K562 (cell line): Measurements from ENCODE around the gene NES. TPM values are rescaled to one million over a fixed set of nuclear protein-coding genes. Genes with fewer than 3 reads are reported as not detected.

ENCODE experiments used
- BCOR ChIP-seq: fragments of 450-650 bp; IDR thresholded peaks from 2 replicates; pipeline ENCODE4 v1.6.1; 2016
- CBX1 ChIP-seq: sonication (generic); IDR thresholded peaks from 2 replicates; pipeline ENCODE4 v1.6.1; 2016; ENCODE audit warnings: antibody characterized with exemption, low read depth, mild to moderate bottlenecking
- GTF2A2 ChIP-seq: IDR thresholded peaks from 2 replicates; pipeline ENCODE4 v1.6.1; 2016; ENCODE audit warnings: mild to moderate bottlenecking, missing genetic modification characterization, missing compliant biosample characterization
- HDAC8 ChIP-seq: fragments of 450-650 bp; IDR thresholded peaks from 2 replicates; pipeline ENCODE4 v1.6.1; 2016; ENCODE audit warnings: mild to moderate bottlenecking, missing genetic modification characterization, moderate library complexity, missing compliant biosample characterization
- MCM5 ChIP-seq: fragments of 450-650 bp; IDR thresholded peaks from 2 replicates; pipeline ENCODE4 v1.6.1; 2016; ENCODE audit warnings: low read depth
- MXI1 ChIP-seq: IDR thresholded peaks from 2 replicates; pipeline ENCODE4 v1.6.1; 2011; ENCODE audit warnings: low read depth, mild to moderate bottlenecking, improper control_type of control experiment, low read length
- NONO ChIP-seq, 2 experiments: fragments of 200-400 bp in 1 of 2; fragments of 450-650 bp in 1 of 2; formaldehyde crosslinking in 1 of 2; IDR thresholded peaks; 2 replicates each; pipeline ENCODE4 v1.6.1; 2017; ENCODE audit warnings: low read depth in 2 of 2, mild to moderate bottlenecking in 2 of 2, moderate library complexity in 2 of 2, low read length in 1 of 2
- PYGO2 ChIP-seq: fragments of 450-650 bp; IDR thresholded peaks from 2 replicates; pipeline ENCODE4 v1.6.1; 2016; ENCODE audit warnings: mild to moderate bottlenecking, missing genetic modification characterization, moderate library complexity, missing compliant biosample characterization
- RCOR1 ChIP-seq, 2 experiments: IDR thresholded peaks; 2 replicates each; pipeline ENCODE4 v1.6.1; 2012; ENCODE audit warnings: low read depth in 2 of 2, low read length in 2 of 2, borderline replicate concordance in 1 of 2, improper control_type of control experiment in 1 of 2
- SMARCA5 ChIP-seq: fragments of 450-650 bp; IDR thresholded peaks from 2 replicates; pipeline ENCODE4 v1.6.1; 2016
- SREBF2 ChIP-seq: sonication (generic); formaldehyde crosslinking; IDR thresholded peaks from 2 replicates; pipeline ENCODE4 v1.4.0; 2020; ENCODE audit warnings: mild to moderate bottlenecking, missing genetic modification reagents
- TARDBP ChIP-seq: fragments of 450-650 bp; IDR thresholded peaks from 2 replicates; pipeline ENCODE4 v1.6.1; 2016
- YBX1 ChIP-seq: fragments of 450-650 bp; IDR thresholded peaks from 2 replicates; pipeline ENCODE4 v1.7.1; 2016; ENCODE audit warnings: mild to moderate bottlenecking
- ZNF408 ChIP-seq: fragments of 250-450 bp; sonication (Bioruptor Pico); IDR thresholded peaks from 2 replicates; pipeline ENCODE4 v1.4.0; 2020; ENCODE audit warnings: low read depth, mild to moderate bottlenecking, moderate library complexity
- ZNF41 ChIP-seq: fragments of 250-450 bp; sonication (Bioruptor Pico); conservative IDR thresholded peaks from 2 replicates; pipeline ENCODE4 v1.4.0; 2020; ENCODE audit warnings: mild to moderate bottlenecking
- ZNF780A ChIP-seq: fragments of 250-450 bp; sonication (Bioruptor Pico); IDR thresholded peaks from 2 replicates; pipeline ENCODE4 v1.5.0; 2021; ENCODE audit warnings: mild to moderate bottlenecking
- polyA plus RNA-seq, 8 experiments: library from polyadenylated mRNA; depleted of rRNA in 4 of 8; stranded (reverse) in 5 of 8; unstranded in 3 of 8; fragments of >200 nt; fragmentation: Nextera tagmentation in 2 of 8; fragmentation: Illumina TruSeq in 1 of 8; extraction: Ambion mirVana in 2 of 8; extraction: Trizol in 1 of 8; gene quantifications; 2 replicates each; pipeline versions ENCODE4 v1.2.1 to v1.2.3, GENCODE V29; 2011 to 2014; ENCODE audit warnings: inconsistent platforms in 1 of 8, missing spikeins in 1 of 8
- total RNA-seq, 7 experiments: library from RNA; depleted of rRNA in 6 of 7; stranded (reverse); fragments of >200 nt in 6 of 7; fragmentation: Illumina TruSeq in 2 of 7; extraction: Trizol in 2 of 7; gene quantifications; 2 replicates each; pipeline versions ENCODE4 v1.2.1 to v1.2.3, GENCODE V29; 2011 to 2021; ENCODE audit warnings: low replicate concordance in 1 of 7
- TF ChIP-seq, protein P1 (sequence below): IDR thresholded peaks from 2 replicates; pipeline ENCODE4 v1.6.1; 2011; ENCODE audit warnings: borderline replicate concordance, low read depth, mild to moderate bottlenecking, moderate library complexity, low read length; ENCODE audit not compliant: insufficient read depth, poor library complexity, severe bottlenecking
- TF ChIP-seq, protein P2 (sequence below): fragments of 250-450 bp; sonication (Bioruptor Pico); IDR thresholded peaks from 2 replicates; pipeline ENCODE4 v1.6.1; 2021; ENCODE audit warnings: mild to moderate bottlenecking
- TF ChIP-seq, protein P3 (sequence below): sonication (generic); formaldehyde crosslinking; IDR thresholded peaks from 2 replicates; pipeline ENCODE4 v1.8.0; 2022; ENCODE audit warnings: missing genetic modification reagents, mild to moderate bottlenecking, borderline replicate concordance
- TF ChIP-seq, protein P4 (sequence below): fragments of 450-650 bp; IDR thresholded peaks from 2 replicates; pipeline ENCODE4 v1.6.1; 2016; ENCODE audit warnings: missing biosample characterization, missing genetic modification characterization
- TF ChIP-seq, protein P5 (sequence below), 2 experiments: fragments of 450-650 bp; conservative IDR thresholded peaks; 2 replicates each; pipeline ENCODE4 v1.6.1; 2017; ENCODE audit warnings: mild to moderate bottlenecking in 2 of 2, moderate library complexity in 2 of 2

Gene NES
- total and polyA plus RNA-seq, 9 of the 15 experiments (the other 6 are each of a cell fraction or from before 2014, with no cell fraction given): 0.10 to 8.6 (median 4.2) TPM

DNA sequence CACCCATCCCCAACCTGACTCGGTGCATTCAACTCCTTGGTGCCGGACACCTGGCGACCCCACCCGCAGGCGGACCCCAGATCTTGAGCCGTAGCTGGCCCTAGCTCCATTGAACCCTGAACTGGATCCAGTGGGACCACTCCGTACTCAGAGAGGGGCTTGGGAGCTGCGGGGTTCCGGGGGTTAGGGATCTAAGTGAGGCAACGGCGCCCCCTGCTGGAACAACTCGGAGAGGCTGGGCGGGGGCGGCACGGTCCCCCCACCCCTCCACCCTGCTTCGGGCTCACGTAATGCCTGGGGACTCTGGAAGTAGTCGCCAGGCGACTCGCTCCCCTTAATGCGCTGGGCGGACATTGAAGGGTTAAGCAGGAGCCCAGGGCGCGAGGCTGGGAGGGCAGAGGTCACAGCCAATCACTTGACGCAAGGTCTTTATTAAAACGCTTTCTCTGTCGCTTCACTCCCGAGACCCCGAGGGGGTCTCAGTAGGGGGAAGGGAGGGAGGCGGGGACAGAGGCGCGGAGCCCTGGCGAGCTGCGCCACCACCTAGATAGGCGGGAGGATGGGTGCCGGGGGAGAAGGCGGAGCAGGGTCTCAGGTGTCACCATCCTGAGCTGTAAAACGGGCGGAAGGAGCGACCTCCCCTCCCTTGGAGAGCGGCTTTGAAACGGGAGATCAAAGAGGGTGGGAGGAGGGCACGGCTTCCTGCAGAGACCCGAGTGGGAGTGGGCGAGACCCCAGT is 28.9 kb upstream of the NES start (continued):
- TF ChIP-seq, protein P1, sequence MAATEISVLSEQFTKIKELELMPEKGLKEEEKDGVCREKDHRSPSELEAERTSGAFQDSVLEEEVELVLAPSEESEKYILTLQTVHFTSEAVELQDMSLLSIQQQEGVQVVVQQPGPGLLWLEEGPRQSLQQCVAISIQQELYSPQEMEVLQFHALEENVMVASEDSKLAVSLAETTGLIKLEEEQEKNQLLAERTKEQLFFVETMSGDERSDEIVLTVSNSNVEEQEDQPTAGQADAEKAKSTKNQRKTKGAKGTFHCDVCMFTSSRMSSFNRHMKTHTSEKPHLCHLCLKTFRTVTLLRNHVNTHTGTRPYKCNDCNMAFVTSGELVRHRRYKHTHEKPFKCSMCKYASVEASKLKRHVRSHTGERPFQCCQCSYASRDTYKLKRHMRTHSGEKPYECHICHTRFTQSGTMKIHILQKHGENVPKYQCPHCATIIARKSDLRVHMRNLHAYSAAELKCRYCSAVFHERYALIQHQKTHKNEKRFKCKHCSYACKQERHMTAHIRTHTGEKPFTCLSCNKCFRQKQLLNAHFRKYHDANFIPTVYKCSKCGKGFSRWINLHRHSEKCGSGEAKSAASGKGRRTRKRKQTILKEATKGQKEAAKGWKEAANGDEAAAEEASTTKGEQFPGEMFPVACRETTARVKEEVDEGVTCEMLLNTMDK: peak; percentile 66
- no peak for TF ChIP-seq ZNF408 (CRISPR knock-in tag)
- TF ChIP-seq TARDBP: 0 out of 2 replicates have a peak, but pooled peaks have one; percentile 27
- TF ChIP-seq BCOR: no peak
- no peak for TF ChIP-seq ZNF41
- TF ChIP-seq MCM5: no peak
- TF ChIP-seq CBX1: peak; percentile 44; the same call in 1 of the 2 replicates
- TF ChIP-seq HDAC8 (tag): no peak
- no peak for TF ChIP-seq NONO (IDR thresholded peaks at IDR 0.05; ENCODE audit: low read depth in 2 of 2, low read length in 1 of 2)
- TF ChIP-seq, protein P2, sequence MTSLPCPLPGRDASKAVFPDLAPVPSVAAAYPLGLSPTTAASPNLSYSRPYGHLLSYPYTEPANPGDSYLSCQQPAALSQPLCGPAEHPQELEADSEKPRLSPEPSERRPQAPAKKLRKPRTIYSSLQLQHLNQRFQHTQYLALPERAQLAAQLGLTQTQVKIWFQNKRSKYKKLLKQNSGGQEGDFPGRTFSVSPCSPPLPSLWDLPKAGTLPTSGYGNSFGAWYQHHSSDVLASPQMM: no peak
- no peak for TF ChIP-seq SREBF2
- TF ChIP-seq RCOR1 (IDR thresholded peaks at IDR 0.05; ENCODE audit: borderline replicate concordance in 1 of 2, low read depth in 2 of 2, low read length in 2 of 2): no peak
- no peak for TF ChIP-seq GTF2A2 (tag)
- TF ChIP-seq, protein P3, sequence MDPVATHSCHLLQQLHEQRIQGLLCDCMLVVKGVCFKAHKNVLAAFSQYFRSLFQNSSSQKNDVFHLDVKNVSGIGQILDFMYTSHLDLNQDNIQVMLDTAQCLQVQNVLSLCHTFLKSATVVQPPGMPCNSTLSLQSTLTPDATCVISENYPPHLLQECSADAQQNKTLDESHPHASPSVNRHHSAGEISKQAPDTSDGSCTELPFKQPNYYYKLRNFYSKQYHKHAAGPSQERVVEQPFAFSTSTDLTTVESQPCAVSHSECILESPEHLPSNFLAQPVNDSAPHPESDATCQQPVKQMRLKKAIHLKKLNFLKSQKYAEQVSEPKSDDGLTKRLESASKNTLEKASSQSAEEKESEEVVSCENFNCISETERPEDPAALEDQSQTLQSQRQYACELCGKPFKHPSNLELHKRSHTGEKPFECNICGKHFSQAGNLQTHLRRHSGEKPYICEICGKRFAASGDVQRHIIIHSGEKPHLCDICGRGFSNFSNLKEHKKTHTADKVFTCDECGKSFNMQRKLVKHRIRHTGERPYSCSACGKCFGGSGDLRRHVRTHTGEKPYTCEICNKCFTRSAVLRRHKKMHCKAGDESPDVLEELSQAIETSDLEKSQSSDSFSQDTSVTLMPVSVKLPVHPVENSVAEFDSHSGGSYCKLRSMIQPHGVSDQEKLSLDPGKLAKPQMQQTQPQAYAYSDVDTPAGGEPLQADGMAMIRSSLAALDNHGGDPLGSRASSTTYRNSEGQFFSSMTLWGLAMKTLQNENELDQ (CRISPR knock-in tag): no peak
- TF ChIP-seq SMARCA5: no peak
- TF ChIP-seq YBX1: no peak
- no peak for TF ChIP-seq ZNF780A (CRISPR knock-in tag)
- TF ChIP-seq, protein P4, sequence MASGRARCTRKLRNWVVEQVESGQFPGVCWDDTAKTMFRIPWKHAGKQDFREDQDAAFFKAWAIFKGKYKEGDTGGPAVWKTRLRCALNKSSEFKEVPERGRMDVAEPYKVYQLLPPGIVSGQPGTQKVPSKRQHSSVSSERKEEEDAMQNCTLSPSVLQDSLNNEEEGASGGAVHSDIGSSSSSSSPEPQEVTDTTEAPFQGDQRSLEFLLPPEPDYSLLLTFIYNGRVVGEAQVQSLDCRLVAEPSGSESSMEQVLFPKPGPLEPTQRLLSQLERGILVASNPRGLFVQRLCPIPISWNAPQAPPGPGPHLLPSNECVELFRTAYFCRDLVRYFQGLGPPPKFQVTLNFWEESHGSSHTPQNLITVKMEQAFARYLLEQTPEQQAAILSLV (tag): no peak
- no peak for TF ChIP-seq MXI1
- no peak for TF ChIP-seq PYGO2 (tag)
- TF ChIP-seq, protein P5, sequence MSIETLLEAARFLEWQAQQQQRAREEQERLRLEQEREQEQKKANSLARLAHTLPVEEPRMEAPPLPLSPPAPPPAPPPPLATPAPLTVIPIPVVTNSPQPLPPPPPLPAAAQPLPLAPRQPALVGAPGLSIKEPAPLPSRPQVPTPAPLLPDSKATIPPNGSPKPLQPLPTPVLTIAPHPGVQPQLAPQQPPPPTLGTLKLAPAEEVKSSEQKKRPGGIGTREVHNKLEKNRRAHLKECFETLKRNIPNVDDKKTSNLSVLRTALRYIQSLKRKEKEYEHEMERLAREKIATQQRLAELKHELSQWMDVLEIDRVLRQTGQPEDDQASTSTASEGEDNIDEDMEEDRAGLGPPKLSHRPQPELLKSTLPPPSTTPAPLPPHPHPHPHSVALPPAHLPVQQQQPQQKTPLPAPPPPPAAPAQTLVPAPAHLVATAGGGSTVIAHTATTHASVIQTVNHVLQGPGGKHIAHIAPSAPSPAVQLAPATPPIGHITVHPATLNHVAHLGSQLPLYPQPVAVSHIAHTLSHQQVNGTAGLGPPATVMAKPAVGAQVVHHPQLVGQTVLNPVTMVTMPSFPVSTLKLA (conservative IDR thresholded peaks at IDR 0.05): no peak
